ENCODE measurements around the gene BCL6B.

BCL6B gene

DNA sequence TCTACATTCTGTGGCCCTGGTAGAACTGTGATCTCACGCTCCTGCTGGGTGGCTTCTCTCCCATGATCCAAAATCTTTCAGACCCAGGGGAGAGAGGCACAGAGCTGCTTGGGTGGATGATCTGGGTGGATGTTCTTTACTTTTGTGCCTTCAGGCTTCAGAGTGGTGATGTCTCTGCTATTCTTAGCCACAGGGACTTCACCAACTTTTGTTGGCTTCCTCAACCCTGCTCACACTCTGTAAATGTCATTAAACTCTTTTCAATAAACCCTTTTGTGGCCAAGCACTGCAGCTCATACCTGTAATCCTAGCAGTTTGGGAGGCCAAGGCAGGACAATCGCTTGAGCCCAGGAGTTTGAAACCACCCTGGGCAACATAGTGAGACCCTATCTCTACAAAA lies 49.6 kb downstream of the BCL6B start:
- TF ChIP-seq ZFX (IDR thresholded peaks at IDR 0.05; ENCODE audit: borderline replicate concordance): no peak
- TF ChIP-seq, protein P1, sequence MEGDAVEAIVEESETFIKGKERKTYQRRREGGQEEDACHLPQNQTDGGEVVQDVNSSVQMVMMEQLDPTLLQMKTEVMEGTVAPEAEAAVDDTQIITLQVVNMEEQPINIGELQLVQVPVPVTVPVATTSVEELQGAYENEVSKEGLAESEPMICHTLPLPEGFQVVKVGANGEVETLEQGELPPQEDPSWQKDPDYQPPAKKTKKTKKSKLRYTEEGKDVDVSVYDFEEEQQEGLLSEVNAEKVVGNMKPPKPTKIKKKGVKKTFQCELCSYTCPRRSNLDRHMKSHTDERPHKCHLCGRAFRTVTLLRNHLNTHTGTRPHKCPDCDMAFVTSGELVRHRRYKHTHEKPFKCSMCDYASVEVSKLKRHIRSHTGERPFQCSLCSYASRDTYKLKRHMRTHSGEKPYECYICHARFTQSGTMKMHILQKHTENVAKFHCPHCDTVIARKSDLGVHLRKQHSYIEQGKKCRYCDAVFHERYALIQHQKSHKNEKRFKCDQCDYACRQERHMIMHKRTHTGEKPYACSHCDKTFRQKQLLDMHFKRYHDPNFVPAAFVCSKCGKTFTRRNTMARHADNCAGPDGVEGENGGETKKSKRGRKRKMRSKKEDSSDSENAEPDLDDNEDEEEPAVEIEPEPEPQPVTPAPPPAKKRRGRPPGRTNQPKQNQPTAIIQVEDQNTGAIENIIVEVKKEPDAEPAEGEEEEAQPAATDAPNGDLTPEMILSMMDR (IDR thresholded peaks at IDR 0.05): no peak
- H3K27ac ChIP-seq: no peak overlapping the region

DNA sequence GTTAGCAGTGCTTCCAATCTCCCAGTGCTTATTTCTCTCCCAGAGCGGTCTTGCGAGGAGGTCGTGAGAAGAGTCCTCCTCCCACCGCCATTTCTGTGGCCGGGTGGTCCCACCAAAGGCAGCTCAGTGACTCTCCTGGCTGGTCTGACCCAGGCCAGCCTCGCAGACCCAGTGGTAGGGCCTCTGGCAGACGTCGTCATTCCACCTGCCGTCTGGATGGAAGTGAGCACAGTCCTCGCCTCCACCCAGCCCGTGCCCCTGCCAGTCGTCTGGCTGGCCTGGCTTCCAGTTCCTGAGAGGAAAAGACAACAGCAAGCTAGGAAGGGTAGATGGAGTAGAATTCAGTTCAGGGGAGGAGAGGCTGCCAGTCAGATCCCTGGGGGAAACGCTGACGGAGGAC lies 52.1 kb downstream of the BCL6B start:
- TF ChIP-seq, protein P1 (IDR thresholded peaks at IDR 0.05): no peak
- TF ChIP-seq ZFX (IDR thresholded peaks at IDR 0.05; ENCODE audit: borderline replicate concordance): no peak
- H3K27ac ChIP-seq: no peak overlapping the region

DNA sequence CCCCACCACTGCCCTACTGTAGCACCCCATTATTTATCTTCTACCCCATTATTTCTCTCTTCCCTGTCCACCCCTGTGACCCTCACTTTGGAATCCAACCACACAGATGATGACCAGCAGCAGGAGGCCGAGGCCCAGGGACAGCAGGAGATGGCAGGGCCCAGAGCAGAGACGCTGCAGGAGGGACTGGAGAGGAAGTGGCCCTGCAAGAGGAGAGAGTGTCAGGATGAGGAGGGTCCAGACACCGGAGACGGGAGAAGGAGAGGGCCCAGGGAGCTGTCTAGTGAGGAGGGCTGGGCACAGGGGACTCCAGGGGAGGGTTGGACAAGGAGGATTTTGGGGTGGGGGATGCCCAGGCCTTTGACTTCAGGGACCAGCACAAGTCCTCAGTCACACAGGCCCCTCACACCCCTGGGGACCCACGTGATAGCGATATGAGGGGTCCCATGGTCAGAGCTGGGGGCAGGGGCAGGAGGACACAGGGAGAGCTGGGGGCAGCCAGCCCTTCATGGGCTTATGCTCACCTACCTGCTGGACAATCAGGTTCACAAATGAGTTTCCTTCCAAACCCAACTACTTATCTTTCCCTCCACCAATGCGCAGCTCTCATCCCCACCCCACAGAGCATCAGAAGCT lies 55.2 kb downstream of the BCL6B start:
- H3K27ac ChIP-seq: no peak overlapping the region
- no peak for TF ChIP-seq ZFX (IDR thresholded peaks at IDR 0.05; ENCODE audit: borderline replicate concordance)
- TF ChIP-seq, protein P1 (IDR thresholded peaks at IDR 0.05): no peak

DNA sequence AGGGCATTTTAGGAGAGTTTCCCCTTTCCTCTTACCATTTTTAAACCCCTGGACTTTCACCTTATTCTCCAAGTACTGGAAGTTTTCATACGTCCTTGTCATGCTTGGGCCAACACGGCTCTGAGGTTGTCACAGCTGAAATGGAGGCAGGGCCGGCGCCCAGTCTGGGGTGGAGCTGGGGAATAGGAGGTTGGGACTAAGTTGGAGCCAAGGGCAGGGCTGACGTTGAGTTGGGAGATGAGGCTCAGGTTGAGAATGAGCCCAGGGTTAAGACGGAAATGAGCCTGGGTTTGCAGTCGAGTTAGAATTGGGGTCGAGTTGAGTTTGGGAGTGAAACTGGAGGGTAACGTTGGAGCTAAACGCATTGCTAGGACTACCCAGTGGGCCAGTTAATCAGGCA lies 55.9 kb downstream of the BCL6B start:
- TF ChIP-seq, protein P1 (IDR thresholded peaks at IDR 0.05): no peak
- no peak for TF ChIP-seq ZFX (IDR thresholded peaks at IDR 0.05; ENCODE audit: borderline replicate concordance)
- H3K27ac ChIP-seq: no peak overlapping the region

Measured in 22Rv1 (cell line).